Measurements from ENCODE around the gene BOD1. TPM values are rescaled to one million over a fixed set of nuclear protein-coding genes. Genes with fewer than 3 reads are reported as not detected.

The BOD1 gene
- 34.1 TPM for total RNA-seq

DNA sequence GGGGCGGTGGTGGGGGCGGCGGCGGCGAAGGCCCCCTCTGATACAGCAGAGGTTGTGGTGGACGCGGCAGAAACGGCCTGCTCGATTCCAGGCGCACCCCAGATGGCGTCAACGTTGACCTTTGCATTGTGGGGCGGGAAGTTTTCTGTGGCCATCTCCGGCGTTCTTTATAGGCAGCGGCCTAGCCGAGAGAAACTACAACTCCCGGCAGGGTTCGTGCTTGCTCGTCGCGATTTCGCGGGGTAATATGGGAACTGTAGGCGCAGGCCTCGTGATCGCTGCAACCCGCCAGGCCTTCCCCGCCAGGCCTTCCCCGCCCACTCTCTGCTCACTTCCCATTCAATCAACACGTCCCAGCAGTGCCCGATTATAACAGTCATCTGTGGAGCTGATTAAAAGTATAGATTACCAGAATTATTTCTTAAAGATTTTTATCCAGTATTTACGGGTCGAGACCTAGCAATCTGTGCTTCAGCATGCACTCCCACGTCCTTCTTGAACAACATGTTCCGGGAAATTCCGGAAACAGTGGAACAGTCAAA, at the start of gene BOD1:
Gene BOD1, minus strand, starts transcription at position 74 of the 542 bp plus-strand sequence. CDS start 214 bp downstream, outside the sequence.
- no peaks in the 10 kb centered on the region for H3K9me3 ChIP-seq
- peak within 1 kb of the TSS; percentile 95 for H3K27ac ChIP-seq
- H3K4me3 ChIP-seq: peak within 1 kb of the TSS; percentile 84 to 100
- no peaks in the 10 kb centered on the region for H3K27me3 ChIP-seq
- H3K36me3 ChIP-seq: peaks cover 0 to 14% of the 10 kb centered on the region in 2 donors
- intact Hi-C loops (cut with DNase I): no loop called here
- TF ChIP-seq POLR2AphosphoS5 (IDR thresholded peaks at IDR 0.05; ENCODE audit: insufficient read depth in 1 of 2, low read depth in 1 of 2): peak; percentile 87 to 97
- TF ChIP-seq, protein P1, sequence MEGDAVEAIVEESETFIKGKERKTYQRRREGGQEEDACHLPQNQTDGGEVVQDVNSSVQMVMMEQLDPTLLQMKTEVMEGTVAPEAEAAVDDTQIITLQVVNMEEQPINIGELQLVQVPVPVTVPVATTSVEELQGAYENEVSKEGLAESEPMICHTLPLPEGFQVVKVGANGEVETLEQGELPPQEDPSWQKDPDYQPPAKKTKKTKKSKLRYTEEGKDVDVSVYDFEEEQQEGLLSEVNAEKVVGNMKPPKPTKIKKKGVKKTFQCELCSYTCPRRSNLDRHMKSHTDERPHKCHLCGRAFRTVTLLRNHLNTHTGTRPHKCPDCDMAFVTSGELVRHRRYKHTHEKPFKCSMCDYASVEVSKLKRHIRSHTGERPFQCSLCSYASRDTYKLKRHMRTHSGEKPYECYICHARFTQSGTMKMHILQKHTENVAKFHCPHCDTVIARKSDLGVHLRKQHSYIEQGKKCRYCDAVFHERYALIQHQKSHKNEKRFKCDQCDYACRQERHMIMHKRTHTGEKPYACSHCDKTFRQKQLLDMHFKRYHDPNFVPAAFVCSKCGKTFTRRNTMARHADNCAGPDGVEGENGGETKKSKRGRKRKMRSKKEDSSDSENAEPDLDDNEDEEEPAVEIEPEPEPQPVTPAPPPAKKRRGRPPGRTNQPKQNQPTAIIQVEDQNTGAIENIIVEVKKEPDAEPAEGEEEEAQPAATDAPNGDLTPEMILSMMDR (IDR thresholded peaks at IDR 0.05): no peak
- H3K4me1 ChIP-seq: peaks cover 42% of the 10 kb centered on the region
- DNase-seq (ENCODE audit: extremely low spot score in 2 of 2): peak in 1 of 2 donors; percentile 98

DNA sequence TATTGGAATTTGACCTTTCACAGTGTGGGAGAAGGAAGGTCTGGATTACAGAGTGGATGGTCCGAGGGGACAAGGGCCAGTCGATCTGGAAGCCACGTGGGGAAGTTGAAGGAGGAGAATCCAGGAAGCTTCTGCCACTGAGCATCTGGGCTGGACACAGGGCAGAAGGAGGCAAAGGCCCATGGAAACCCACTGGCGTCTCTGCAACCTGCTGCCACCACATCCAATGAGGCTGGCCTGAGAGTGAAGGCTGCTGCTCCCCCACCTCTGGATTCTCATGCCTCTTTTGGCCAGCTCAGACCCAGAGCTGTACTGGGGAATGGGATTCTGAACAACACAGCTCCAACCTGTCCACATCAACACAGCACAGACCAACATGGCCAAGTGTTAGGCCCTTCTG, 48.9 kb upstream of the BOD1 start:
- TF ChIP-seq, protein P1 (IDR thresholded peaks at IDR 0.05): no peak
- TF ChIP-seq POLR2A (IDR thresholded peaks at IDR 0.05) (no peak), POLR2AphosphoS5 (IDR thresholded peaks at IDR 0.05; ENCODE audit: insufficient read depth in 1 of 2, low read depth in 1 of 2) (no peak)
- no peak for DNase-seq (ENCODE audit: extremely low spot score in 2 of 2)
- intact Hi-C loops (cut with DNase I): no loop called here

DNA sequence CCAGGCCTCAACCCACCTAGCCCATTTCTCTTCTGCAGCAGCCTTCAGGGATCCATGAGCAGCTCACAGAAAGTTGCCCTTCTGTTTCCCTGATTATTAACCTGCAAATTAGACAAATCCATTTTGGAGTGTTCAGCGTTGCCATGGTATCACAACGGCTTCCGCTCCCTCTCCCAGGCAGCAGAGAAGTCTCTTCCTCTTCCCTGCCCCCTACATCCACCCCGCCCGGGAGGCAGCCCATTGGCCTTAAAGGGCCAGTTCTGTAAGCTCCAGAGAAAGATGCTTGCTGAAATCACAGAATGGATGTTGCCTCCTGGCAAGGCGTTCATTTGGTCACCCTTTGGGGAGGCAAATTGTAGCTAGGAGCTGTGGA, 47.7 kb upstream of the BOD1 start:
- Histone ChIP-seq H3K4me3 (no peak overlapping the region), H3K4me1 (no peaks in the 10 kb centered on the region), H3K27me3 (no peaks in the 10 kb centered on the region), H3K9me3 (no peaks in the 10 kb centered on the region), H3K36me3 (no peaks in the 10 kb centered on the region), H3K27ac (no peak overlapping the region)
- no peak for TF ChIP-seq POLR2AphosphoS5 (IDR thresholded peaks at IDR 0.05; ENCODE audit: insufficient read depth in 1 of 2, low read depth in 1 of 2)
- TF ChIP-seq, protein P1 (IDR thresholded peaks at IDR 0.05): no peak
- no peak for TF ChIP-seq POLR2A (IDR thresholded peaks at IDR 0.05)
- no peak for DNase-seq (ENCODE audit: extremely low spot score in 2 of 2)
- intact Hi-C loops (cut with DNase I): no loop called here

More for the DNA sequence above, 48.9 kb upstream of the BOD1 start:
- no peak overlapping the region for H3K4me3 ChIP-seq
- H3K27me3 ChIP-seq: no peaks in the 10 kb centered on the region
- no peaks in the 10 kb centered on the region for H3K36me3 ChIP-seq
- H3K4me1 ChIP-seq: peaks cover 6% of the 10 kb centered on the region
- H3K27ac ChIP-seq: no peak overlapping the region
- H3K9me3 ChIP-seq: no peaks in the 10 kb centered on the region

DNA sequence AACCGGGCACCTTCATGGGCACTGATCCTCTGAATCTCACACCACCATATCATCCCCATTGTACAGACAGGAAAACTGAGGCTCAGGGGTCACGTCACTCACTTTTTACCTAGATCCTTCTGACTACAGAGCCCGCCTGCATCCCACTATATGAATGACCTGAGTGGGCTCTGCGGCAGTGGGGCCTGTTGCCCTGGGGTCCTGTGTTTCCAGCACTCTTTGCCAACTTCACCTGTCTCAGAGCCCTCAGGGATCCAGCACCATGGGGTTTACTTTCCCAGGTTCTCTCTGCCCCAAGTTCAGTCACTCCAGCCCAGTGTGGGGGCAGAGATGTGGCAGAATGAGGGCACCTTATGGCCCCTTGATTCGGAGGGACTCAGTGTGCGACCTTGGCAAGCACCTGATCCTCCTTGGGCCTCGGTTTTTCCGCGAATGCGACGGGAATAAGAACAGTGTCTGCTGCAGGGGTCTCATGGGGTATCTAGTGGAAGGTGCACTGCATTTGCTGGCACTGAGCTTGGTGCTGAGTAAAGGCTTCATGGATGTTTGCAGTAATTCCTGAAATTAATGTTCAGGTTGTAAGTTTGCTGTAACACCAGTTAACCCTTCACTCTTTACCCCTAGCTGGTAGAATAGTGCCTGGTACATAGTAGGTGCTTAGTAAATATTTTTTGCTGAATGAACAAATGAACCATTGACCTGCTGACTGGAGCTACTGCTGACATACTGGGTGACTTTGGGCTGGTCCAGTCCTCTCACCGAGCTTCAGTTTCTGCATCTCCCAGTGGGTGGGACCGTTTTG, 47.1 kb upstream of the BOD1 start:
- intact Hi-C loops (cut with DNase I): no loop called here
- Histone ChIP-seq H3K27me3 (no peaks in the 10 kb centered on the region), H3K36me3 (no peaks in the 10 kb centered on the region), H3K4me3 (no peak overlapping the region), H3K4me1 (no peaks in the 10 kb centered on the region), H3K27ac (no peak overlapping the region), H3K9me3 (no peaks in the 10 kb centered on the region)
- no peak for DNase-seq (ENCODE audit: extremely low spot score in 2 of 2)
- TF ChIP-seq, protein P1 (IDR thresholded peaks at IDR 0.05): no peak
- TF ChIP-seq POLR2A (IDR thresholded peaks at IDR 0.05) (no peak), POLR2AphosphoS5 (IDR thresholded peaks at IDR 0.05; ENCODE audit: insufficient read depth in 1 of 2, low read depth in 1 of 2) (no peak)

Measured in vagina (tissue), 2 donors.